B cell (primary cell): ENCODE measurements around the gene ABI3BP. TPM values are rescaled to one million over a fixed set of nuclear protein-coding genes. Genes with fewer than 3 reads are reported as not detected.

ENCODE experiments used
- ATAC-seq: fragments of 200-7000 bp; cut with Tn5 transposase; one replicate; pipeline ENCODE4 v1.10.0; 2021; ENCODE audit warnings: low read depth, mild to moderate bottlenecking, moderate number of reproducible peaks, moderate library complexity
- CTCF ChIA-PET: fragments of 350-600 bp; sonication (Branson Sonifier 250); formaldehyde crosslinking; loops from one replicate; lab custom pipeline; 2021; ENCODE audit warnings: antibody characterized with exemption, inconsistent platforms; lab: Charles Lee
- POLR2A ChIA-PET: fragments of 350-600 bp; sonication (Branson Sonifier 250); formaldehyde crosslinking; loops from one replicate; lab custom pipeline; 2021; ENCODE audit warnings: antibody characterized with exemption; lab: Charles Lee
- DNase-seq: peaks from one replicate; pipeline ENCODE4 v3.0.0; 2013
- H2AFZ ChIP-seq: 2 replicates; pipeline ENCODE4 v1.6.1; 2012; ENCODE audit warnings: mild to moderate bottlenecking, low read depth, low read length; ENCODE audit not compliant: insufficient read depth, poor library complexity, severe bottlenecking
- H3K27ac ChIP-seq, 2 donors: 1 replicate in 1 of 2; 2 replicates in 1 of 2; pipeline ENCODE4 v1.5.1; 2012 to 2013; ENCODE audit warnings: low read length in 2 of 2, mild to moderate bottlenecking in 2 of 2, moderate library complexity in 1 of 2
- H3K27me3 ChIP-seq, 4 experiments: fragments of 200-600 bp in 1 of 4; sonication (generic) in 1 of 4; replicated peaks in 1 of 4; 1 replicate in 2 of 4; 2 replicates in 2 of 4; pipeline versions ENCODE4 v1.6.1 to v1.7.0; 2013 to 2016; ENCODE audit warnings: low read length in 3 of 4, mild to moderate bottlenecking in 2 of 4, mixed read lengths in 1 of 4, moderate library complexity in 1 of 4; ENCODE audit not compliant: insufficient read depth in 4 of 4, control insufficient read depth in 3 of 4; ENCODE audit errors: control extremely low read depth in 1 of 4
- H3K36me3 ChIP-seq, 2 experiments: replicated peaks in 1 of 2; 1 replicate in 1 of 2; 2 replicates in 1 of 2; pipeline versions ENCODE4 v1.6.1 to v1.7.1; 2013; ENCODE audit warnings: low read length in 1 of 2; ENCODE audit not compliant: insufficient read depth in 2 of 2, control insufficient read depth in 1 of 2; ENCODE audit errors: control extremely low read depth in 1 of 2, extremely low read depth in 1 of 2
- H3K4me1 ChIP-seq, 2 donors: fragments of 200-600 bp in 1 of 2; sonication (generic) in 1 of 2; 1 replicate in 1 of 2; 2 replicates in 1 of 2; pipeline versions ENCODE4 v1.5.1 to v1.6.1; 2013 to 2017; ENCODE audit warnings: low read length in 2 of 2; ENCODE audit not compliant: control insufficient read depth in 2 of 2, insufficient read depth in 2 of 2
- H3K4me2 ChIP-seq: replicated peaks from 2 replicates; pipeline ENCODE3; 2012; ENCODE audit warnings: mild to moderate bottlenecking, low read depth, low read length; ENCODE audit not compliant: poor library complexity, severe bottlenecking
- H3K4me3 ChIP-seq, 5 experiments: fragments of 200-600 bp in 1 of 5; sonication (generic) in 1 of 5; 1 replicate in 3 of 5; 2 replicates in 2 of 5; pipeline versions ENCODE4 v1.5.1 to v1.7.0; 2011 to 2016; ENCODE audit warnings: low read length in 4 of 5, mild to moderate bottlenecking in 4 of 5, low read depth in 2 of 5, control low read depth in 1 of 5, moderate library complexity in 1 of 5; ENCODE audit not compliant: insufficient read depth in 1 of 5; ENCODE audit errors: control extremely low read depth in 1 of 5, extremely low read depth in 1 of 5
- H3K79me2 ChIP-seq: fragments of 200-600 bp; sonication (generic); one replicate; pipeline ENCODE4 v1.6.0; 2016; ENCODE audit warnings: low read length; ENCODE audit not compliant: control insufficient read depth, insufficient read depth
- H3K9ac ChIP-seq: fragments of 200-600 bp; sonication (generic); 2 replicates; pipeline ENCODE4 v1.6.1; 2017; ENCODE audit warnings: mild to moderate bottlenecking, low read length, moderate library complexity
- H3K9me3 ChIP-seq, 3 donors: one replicate each; pipeline versions ENCODE4 v1.6.1 to v1.7.1; 2013; ENCODE audit warnings: low read length in 2 of 3; ENCODE audit not compliant: control insufficient read depth in 2 of 3, insufficient read depth in 1 of 3; ENCODE audit errors: control extremely low read depth in 1 of 3
- H4K20me1 ChIP-seq: 2 replicates; pipeline ENCODE4 v1.6.0; 2012; ENCODE audit warnings: mild to moderate bottlenecking, low read length; ENCODE audit not compliant: insufficient read depth, control insufficient read depth, poor library complexity, severe bottlenecking
- H3K27ac Mint-ChIP-seq: one replicate; pipeline ENCODE4 v1.8.0; 2021; ENCODE audit warnings: mixed read lengths
- H3K27me3 Mint-ChIP-seq: one replicate; pipeline ENCODE4 v1.8.0; 2021; ENCODE audit warnings: mixed read lengths
- H3K4me1 Mint-ChIP-seq: one replicate; pipeline ENCODE4 v1.8.0; 2021; ENCODE audit warnings: mixed read lengths
- H3K4me3 Mint-ChIP-seq: one replicate; pipeline ENCODE4 v1.8.0; 2021; ENCODE audit warnings: mixed read lengths
- H3K9me3 Mint-ChIP-seq: one replicate; pipeline ENCODE4 v1.8.0; 2022; ENCODE audit warnings: mixed read lengths; ENCODE audit not compliant: insufficient read depth
- EZH2 ChIP-seq: IDR thresholded peaks from 2 replicates; pipeline ENCODE4 v1.6.1; 2012; ENCODE audit warnings: borderline replicate concordance, low read depth, mild to moderate bottlenecking, moderate library complexity, low read length; ENCODE audit not compliant: insufficient read depth, poor library complexity, severe bottlenecking
- WGBS: methylation state at CpG from one replicate; pipeline ENCODE4 v1.1.5; 2013; ENCODE audit warnings: missing lambda C conversion rate; ENCODE audit not compliant: insufficient coverage; 5-methylcytosine and 5-hydroxymethylcytosine counted together
- intact Hi-C: fragments of 100-400 bp; cut with micrococcal nuclease; formaldehyde crosslinking; loops from one replicate; pipeline ENCODE4 v1.10.0; 2022
- polyA plus RNA-seq: library from polyadenylated mRNA; depleted of rRNA; stranded (reverse); fragments of >200 nt; gene quantifications from 2 replicates; pipeline ENCODE4 v1.2.3, GENCODE V29; 2012
- total RNA-seq, 2 donors: library from RNA; stranded (reverse); fragments of 120-200 nt in 1 of 2; gene quantifications; 1 replicate in 1 of 2; 2 replicates in 1 of 2; pipeline versions ENCODE4 v1.2.3 to v1.2.4, GENCODE V29; 2013 to 2022
- TF ChIP-seq, protein P1 (sequence below): fragments of 200-600 bp; IDR thresholded peaks from one replicate; pipeline ENCODE4 v1.8.0; 2022; ENCODE audit warnings: antibody characterized with exemption, mild to moderate bottlenecking

ABI3BP gene
- total and polyA plus RNA-seq, 2 donors (not counting 1 experiment from before 2014, with no cell fraction given): not detected

- ATAC-seq: no peak
- H4K20me1 ChIP-seq: no peaks in the 10 kb centered on the region
- Mint-ChIP-seq H3K4me3 (no peak overlapping the region), H3K4me1 (no peaks in the 10 kb centered on the region), H3K27me3 (no peaks in the 10 kb centered on the region), H3K27ac (no peak overlapping the region), H3K9me3 (no peaks in the 10 kb centered on the region)
- ChIA-PET POLR2A (no interaction called here), CTCF (no interaction called here)
- DNase-seq: no peak
- no peaks in the 10 kb centered on the region for H3K4me1 ChIP-seq
- no CpG with 5 or more reads among the region's 7 CpGs for WGBS
- H3K36me3 ChIP-seq: no peaks in the 10 kb centered on the region
- no peak overlapping the region for H3K9ac ChIP-seq
- no peak overlapping the region for H3K4me3 ChIP-seq
- TF ChIP-seq, protein P1, sequence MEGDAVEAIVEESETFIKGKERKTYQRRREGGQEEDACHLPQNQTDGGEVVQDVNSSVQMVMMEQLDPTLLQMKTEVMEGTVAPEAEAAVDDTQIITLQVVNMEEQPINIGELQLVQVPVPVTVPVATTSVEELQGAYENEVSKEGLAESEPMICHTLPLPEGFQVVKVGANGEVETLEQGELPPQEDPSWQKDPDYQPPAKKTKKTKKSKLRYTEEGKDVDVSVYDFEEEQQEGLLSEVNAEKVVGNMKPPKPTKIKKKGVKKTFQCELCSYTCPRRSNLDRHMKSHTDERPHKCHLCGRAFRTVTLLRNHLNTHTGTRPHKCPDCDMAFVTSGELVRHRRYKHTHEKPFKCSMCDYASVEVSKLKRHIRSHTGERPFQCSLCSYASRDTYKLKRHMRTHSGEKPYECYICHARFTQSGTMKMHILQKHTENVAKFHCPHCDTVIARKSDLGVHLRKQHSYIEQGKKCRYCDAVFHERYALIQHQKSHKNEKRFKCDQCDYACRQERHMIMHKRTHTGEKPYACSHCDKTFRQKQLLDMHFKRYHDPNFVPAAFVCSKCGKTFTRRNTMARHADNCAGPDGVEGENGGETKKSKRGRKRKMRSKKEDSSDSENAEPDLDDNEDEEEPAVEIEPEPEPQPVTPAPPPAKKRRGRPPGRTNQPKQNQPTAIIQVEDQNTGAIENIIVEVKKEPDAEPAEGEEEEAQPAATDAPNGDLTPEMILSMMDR: no peak
- TF ChIP-seq EZH2: no peak
- H3K27ac ChIP-seq: no peak overlapping the region
- no peaks in the 10 kb centered on the region for H3K27me3 ChIP-seq
- no peak overlapping the region for H2AFZ ChIP-seq
- H3K9me3 ChIP-seq: no peaks in the 10 kb centered on the region
- intact Hi-C loops: no loop called here
- no peak overlapping the region for H3K4me2 ChIP-seq
- H3K79me2 ChIP-seq: no peaks in the 10 kb centered on the region
Observed at GRCh38 chr3:100880072-100880471, 113.1 kb downstream of the ABI3BP start.

GRCh38 chr3:100879195-100879810, 113.9 kb downstream of the ABI3BP start:
- H3K4me2 ChIP-seq: no peak overlapping the region
- Mint-ChIP-seq H3K4me3 (no peak overlapping the region), H3K4me1 (no peaks in the 10 kb centered on the region), H3K27me3 (no peaks in the 10 kb centered on the region), H3K27ac (no peak overlapping the region), H3K9me3 (no peaks in the 10 kb centered on the region)
- H3K9ac ChIP-seq: no peak overlapping the region
- no peaks in the 10 kb centered on the region for H3K27me3 ChIP-seq
- H3K4me3 ChIP-seq: no peak overlapping the region
- no peaks in the 10 kb centered on the region for H3K36me3 ChIP-seq
- 80% methylated on average over 3 of the region's 4 CpGs for WGBS
- no peaks in the 10 kb centered on the region for H3K9me3 ChIP-seq
- no peaks in the 10 kb centered on the region for H4K20me1 ChIP-seq
- POLR2A ChIA-PET: no interaction called here
- H3K4me1 ChIP-seq: no peaks in the 10 kb centered on the region
- ATAC-seq (no peak), DNase-seq (no peak)
- H3K27ac ChIP-seq: no peak overlapping the region
- TF ChIP-seq, protein P1: no peak
- intact Hi-C loops: no loop called here
- no peak overlapping the region for H2AFZ ChIP-seq
- CTCF ChIA-PET: no interaction called here
- H3K79me2 ChIP-seq: no peaks in the 10 kb centered on the region
